Adrenal gland (tissue), 5 donors: ENCODE results near the gene EGLN2.
A peak's percentile ranks its signal among the peaks of the same experiment; 100 is the strongest.

Experiments used
- CTCF ChIP-seq, 6 experiments: fragments of 450-650 bp in 4 of 6; fragments of 200-600 bp in 2 of 6; sonication (generic) in 1 of 6; IDR thresholded peaks; 1 replicate in 5 of 6; 2 replicates in 1 of 6; pipeline versions ENCODE4 v1.5.1 to v1.8.0; 2016 to 2021; ENCODE audit warnings: antibody characterized with exemption in 6 of 6, mild to moderate bottlenecking in 2 of 6, moderate library complexity in 1 of 6
- POLR2A ChIP-seq, 2 donors: fragments of 450-650 bp; IDR thresholded peaks; one replicate each; pipeline ENCODE4 v1.6.1; 2017; ENCODE audit warnings: antibody characterized with exemption in 2 of 2, mild to moderate bottlenecking in 2 of 2, moderate library complexity in 1 of 2
- donor health status: DM: no; HTN: no; CAD: no.

GRCh38 chr19:40797963-40798682 is 868 bp upstream of the EGLN2 start:
- peak; percentile 10 to 72 (median 48) for TF ChIP-seq CTCF (IDR thresholded peaks at IDR 0.05)
- TF ChIP-seq POLR2A (IDR thresholded peaks at IDR 0.05), result peak in 1 of 2 donors; percentile 80
